HL-60 (cell line): ENCODE results near the gene ANGPTL2.

Source experiments
- DNase-seq, 2 experiments: peaks; one replicate each; pipeline ENCODE4 v3.0.0-alpha.2; 2010 to 2020; ENCODE audit warnings: low read depth in 1 of 2, low spot score in 1 of 2
- H3K27ac ChIP-seq: fragments of 250-450 bp; sonication (Bioruptor Pico); replicated peaks from 2 replicates; pipeline ENCODE4 v1.5.1; 2020; ENCODE audit warnings: mild to moderate bottlenecking, moderate library complexity
- H3K27me3 ChIP-seq: fragments of 250-450 bp; sonication (Bioruptor Pico); 2 replicates; pipeline ENCODE4 v1.5.1; 2021; ENCODE audit warnings: mild to moderate bottlenecking, moderate library complexity; ENCODE audit not compliant: insufficient read depth, poor library complexity, severe bottlenecking
- H3K4me3 ChIP-seq: replicated peaks from 2 replicates; pipeline ENCODE4 v1.5.1; 2011; ENCODE audit warnings: mild to moderate bottlenecking, control low read depth, low read length; ENCODE audit not compliant: insufficient read depth
- GABPA ChIP-seq: IDR thresholded peaks from 2 replicates; pipeline ENCODE4 v1.6.1; 2012; ENCODE audit warnings: low read depth
- POLR2AphosphoS5 ChIP-seq: IDR thresholded peaks from 2 replicates; pipeline ENCODE4 v1.6.1; 2012; ENCODE audit warnings: low read depth
- SPI1 ChIP-seq: IDR thresholded peaks from 2 replicates; pipeline ENCODE4 v1.6.1; 2012; ENCODE audit warnings: low read depth, mild to moderate bottlenecking, borderline replicate concordance
- TF ChIP-seq, protein P1 (sequence below): IDR thresholded peaks from one replicate; pipeline ENCODE4 v1.5.1; 2011; ENCODE audit warnings: low read length, control low read depth, inconsistent platforms; ENCODE audit not compliant: insufficient read depth
- TF ChIP-seq, protein P2 (sequence below): IDR thresholded peaks from 2 replicates; pipeline ENCODE4 v1.6.1; 2012; ENCODE audit warnings: low read depth; ENCODE audit not compliant: insufficient replicate concordance

Gene ANGPTL2

DNA sequence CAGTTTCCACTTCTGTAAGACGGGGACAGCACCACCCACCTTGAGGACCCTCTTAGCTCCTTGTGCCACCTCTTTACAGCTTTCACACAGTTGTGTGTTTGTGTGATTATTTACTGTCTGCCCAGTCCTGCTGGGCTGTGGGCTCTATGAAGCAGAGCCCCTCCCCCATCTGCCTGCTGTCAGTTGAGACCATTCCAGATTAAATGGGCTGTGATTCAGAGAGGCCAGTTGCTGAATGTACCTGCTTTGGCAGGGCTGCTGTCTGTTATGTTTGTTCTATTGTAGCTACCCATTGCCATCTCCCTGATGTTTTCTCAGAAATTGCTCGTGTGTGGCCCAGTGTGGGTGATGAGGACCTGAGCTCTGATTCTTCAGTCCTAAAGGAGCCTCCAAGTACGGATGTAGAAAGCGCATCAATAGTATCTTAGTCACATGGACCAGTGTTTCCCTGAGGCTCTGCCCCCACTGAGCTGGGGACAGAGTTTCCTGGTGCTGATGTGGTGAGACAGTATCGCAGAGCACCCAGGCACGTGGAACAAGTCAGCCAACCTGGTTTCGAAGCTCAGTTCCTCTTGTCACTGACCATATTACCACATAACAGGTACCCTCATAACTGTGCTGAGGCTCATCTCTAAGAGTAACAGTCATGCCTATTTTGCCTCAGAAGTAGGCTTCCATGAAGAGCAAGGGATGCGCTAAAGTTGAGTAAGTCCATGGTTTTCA lies 3.7 kb downstream of the ANGPTL2 start:
- no peak overlapping the region for H3K27ac ChIP-seq
- no peak overlapping the region for H3K4me3 ChIP-seq
- peak in 1 of 2 experiments; percentile 8 for DNase-seq
- TF ChIP-seq, protein P1, sequence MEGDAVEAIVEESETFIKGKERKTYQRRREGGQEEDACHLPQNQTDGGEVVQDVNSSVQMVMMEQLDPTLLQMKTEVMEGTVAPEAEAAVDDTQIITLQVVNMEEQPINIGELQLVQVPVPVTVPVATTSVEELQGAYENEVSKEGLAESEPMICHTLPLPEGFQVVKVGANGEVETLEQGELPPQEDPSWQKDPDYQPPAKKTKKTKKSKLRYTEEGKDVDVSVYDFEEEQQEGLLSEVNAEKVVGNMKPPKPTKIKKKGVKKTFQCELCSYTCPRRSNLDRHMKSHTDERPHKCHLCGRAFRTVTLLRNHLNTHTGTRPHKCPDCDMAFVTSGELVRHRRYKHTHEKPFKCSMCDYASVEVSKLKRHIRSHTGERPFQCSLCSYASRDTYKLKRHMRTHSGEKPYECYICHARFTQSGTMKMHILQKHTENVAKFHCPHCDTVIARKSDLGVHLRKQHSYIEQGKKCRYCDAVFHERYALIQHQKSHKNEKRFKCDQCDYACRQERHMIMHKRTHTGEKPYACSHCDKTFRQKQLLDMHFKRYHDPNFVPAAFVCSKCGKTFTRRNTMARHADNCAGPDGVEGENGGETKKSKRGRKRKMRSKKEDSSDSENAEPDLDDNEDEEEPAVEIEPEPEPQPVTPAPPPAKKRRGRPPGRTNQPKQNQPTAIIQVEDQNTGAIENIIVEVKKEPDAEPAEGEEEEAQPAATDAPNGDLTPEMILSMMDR = no peak
- TF ChIP-seq POLR2AphosphoS5 = no peak
- TF ChIP-seq GABPA = no peak
- TF ChIP-seq, protein P2, sequence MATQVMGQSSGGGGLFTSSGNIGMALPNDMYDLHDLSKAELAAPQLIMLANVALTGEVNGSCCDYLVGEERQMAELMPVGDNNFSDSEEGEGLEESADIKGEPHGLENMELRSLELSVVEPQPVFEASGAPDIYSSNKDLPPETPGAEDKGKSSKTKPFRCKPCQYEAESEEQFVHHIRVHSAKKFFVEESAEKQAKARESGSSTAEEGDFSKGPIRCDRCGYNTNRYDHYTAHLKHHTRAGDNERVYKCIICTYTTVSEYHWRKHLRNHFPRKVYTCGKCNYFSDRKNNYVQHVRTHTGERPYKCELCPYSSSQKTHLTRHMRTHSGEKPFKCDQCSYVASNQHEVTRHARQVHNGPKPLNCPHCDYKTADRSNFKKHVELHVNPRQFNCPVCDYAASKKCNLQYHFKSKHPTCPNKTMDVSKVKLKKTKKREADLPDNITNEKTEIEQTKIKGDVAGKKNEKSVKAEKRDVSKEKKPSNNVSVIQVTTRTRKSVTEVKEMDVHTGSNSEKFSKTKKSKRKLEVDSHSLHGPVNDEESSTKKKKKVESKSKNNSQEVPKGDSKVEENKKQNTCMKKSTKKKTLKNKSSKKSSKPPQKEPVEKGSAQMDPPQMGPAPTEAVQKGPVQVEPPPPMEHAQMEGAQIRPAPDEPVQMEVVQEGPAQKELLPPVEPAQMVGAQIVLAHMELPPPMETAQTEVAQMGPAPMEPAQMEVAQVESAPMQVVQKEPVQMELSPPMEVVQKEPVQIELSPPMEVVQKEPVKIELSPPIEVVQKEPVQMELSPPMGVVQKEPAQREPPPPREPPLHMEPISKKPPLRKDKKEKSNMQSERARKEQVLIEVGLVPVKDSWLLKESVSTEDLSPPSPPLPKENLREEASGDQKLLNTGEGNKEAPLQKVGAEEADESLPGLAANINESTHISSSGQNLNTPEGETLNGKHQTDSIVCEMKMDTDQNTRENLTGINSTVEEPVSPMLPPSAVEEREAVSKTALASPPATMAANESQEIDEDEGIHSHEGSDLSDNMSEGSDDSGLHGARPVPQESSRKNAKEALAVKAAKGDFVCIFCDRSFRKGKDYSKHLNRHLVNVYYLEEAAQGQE = no peak
- no peak for TF ChIP-seq SPI1
- peaks cover 16% of the 10 kb centered on the region for H3K27me3 ChIP-seq

DNA sequence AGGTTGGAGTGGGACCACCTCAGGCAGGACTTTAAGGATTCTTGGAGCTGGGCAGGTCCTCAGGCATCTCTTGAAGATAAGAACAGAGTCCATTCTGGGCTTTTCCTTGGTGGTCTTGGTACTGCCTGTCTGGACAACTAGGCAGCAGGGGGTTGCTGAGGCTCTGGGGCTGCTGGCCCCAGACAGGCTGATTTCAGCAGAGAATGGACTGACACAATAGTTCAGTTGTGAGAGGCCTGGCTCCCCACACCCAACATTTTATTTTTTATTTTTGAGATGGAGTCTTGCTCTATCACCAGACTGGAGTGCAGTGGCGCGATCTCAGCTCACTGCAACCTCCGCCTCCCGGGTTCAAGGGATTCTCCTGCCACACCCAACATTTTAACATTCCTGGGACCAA lies 4.6 kb downstream of the ANGPTL2 start:
- Histone ChIP-seq H3K4me3 (no peak overlapping the region), H3K27me3 (peaks cover 16% of the 10 kb centered on the region), H3K27ac (no peak overlapping the region)
- TF ChIP-seq SPI1 = no peak
- no peak for DNase-seq

DNA sequence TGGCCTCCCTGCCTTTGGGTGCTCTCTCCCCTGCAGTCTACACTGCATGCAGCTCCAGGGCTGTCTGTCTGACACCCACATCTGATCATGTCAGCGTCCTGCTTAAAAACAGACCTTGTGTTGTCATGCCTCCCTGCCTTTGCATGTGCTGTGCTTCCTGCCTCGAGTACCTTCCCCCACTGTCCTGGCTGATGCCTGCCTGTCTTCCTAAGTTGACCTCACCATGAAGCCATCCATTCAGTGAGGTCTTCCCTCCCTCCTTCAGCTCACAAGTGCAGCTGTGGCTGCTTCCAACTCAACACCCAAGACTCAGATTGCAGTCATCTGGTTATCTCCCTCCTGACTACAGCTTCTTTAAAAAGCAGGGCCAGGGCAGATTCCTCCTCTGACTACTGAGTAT lies 5.5 kb downstream of the ANGPTL2 start:
- no peak overlapping the region for H3K4me3 ChIP-seq
- H3K27ac ChIP-seq = no peak overlapping the region
- DNase-seq = no peak
- H3K27me3 ChIP-seq = peaks cover 9% of the 10 kb centered on the region
- TF ChIP-seq, protein P2 = no peak
- TF ChIP-seq SPI1 = no peak
- TF ChIP-seq, protein P1 = no peak
- no peak for TF ChIP-seq POLR2AphosphoS5
- no peak for TF ChIP-seq GABPA

DNA sequence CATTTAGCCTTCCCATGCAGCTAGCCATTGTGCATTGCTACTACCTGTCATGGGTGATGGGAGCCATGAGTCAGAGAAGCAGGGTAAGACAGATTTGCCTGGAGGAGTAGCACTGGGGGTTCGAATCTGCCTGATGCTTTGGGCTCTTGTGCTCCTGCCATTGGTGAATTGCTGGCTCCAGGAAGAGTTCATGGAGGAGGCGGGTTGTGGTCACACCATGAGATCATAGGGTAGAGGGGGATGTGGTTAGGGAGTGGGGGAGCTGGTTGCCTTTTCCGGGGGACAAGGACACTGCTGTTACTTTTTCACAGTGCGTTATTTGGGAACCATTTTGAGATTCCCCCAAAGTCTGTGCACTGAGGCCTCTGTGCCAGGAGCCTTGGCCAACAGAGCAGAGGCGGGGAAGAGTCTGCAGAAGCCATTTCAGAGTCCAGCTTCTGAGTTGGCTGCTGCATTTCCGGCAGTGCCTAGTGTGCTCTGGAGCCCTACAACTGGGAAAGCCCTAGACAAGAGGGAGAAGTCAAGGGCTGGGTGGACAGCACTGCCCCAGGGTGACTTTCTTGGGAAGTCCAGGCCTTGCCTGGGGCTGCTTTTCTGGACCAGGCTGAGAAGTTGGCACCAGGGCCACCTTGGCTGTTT lies 6.2 kb downstream of the ANGPTL2 start:
- TF ChIP-seq, protein P2 = no peak
- TF ChIP-seq POLR2AphosphoS5 = no peak
- TF ChIP-seq, protein P1 = no peak
- no peak for TF ChIP-seq SPI1
- no peak for TF ChIP-seq GABPA

More for the DNA sequence above, 6.2 kb downstream of the ANGPTL2 start:
- DNase-seq = no peak
- Histone ChIP-seq H3K27me3 (peaks cover 3% of the 10 kb centered on the region), H3K4me3 (no peak overlapping the region), H3K27ac (no peak overlapping the region)
